Osteocyte (in vitro differentiated cells): ENCODE results near the gene IQSEC1. TPM values are rescaled to one million over a fixed set of nuclear protein-coding genes. Genes with fewer than 3 reads are reported as not detected.

Source experiments
- DNase-seq: peaks from one replicate; pipeline ENCODE4 v3.0.0; 2021; ENCODE audit warnings: mixed read lengths; ENCODE audit not compliant: unreplicated experiment; ENCODE audit errors: extremely low spot score
- H3K27ac Mint-ChIP-seq: one replicate; pipeline ENCODE4 v1.8.0; 2021; ENCODE audit warnings: mild to moderate bottlenecking, mixed read lengths; ENCODE audit not compliant: unreplicated experiment
- H3K27me3 Mint-ChIP-seq: one replicate; pipeline ENCODE4 v1.8.0; 2021; ENCODE audit warnings: mixed read lengths; ENCODE audit not compliant: unreplicated experiment
- H3K36me3 Mint-ChIP-seq: one replicate; pipeline ENCODE4 v1.8.0; 2021; ENCODE audit warnings: mixed read lengths; ENCODE audit not compliant: unreplicated experiment
- H3K4me1 Mint-ChIP-seq: one replicate; pipeline ENCODE4 v1.8.0; 2021; ENCODE audit warnings: mixed read lengths; ENCODE audit not compliant: unreplicated experiment
- H3K4me3 Mint-ChIP-seq: one replicate; pipeline ENCODE4 v1.8.0; 2021; ENCODE audit warnings: mild to moderate bottlenecking, moderate library complexity, mixed read lengths; ENCODE audit not compliant: unreplicated experiment
- H3K9me3 Mint-ChIP-seq: one replicate; pipeline ENCODE4 v1.8.0; 2021; ENCODE audit warnings: mixed read lengths; ENCODE audit not compliant: unreplicated experiment
- total RNA-seq: library from RNA; stranded (reverse); gene quantifications from 2 replicates; pipeline ENCODE4 v1.2.1, GENCODE V29; 2021
- TF ChIP-seq, protein P1 (sequence below): fragments of 200-600 bp; sonication (generic); IDR thresholded peaks from 2 replicates; pipeline ENCODE4 v1.5.0; 2021; ENCODE audit warnings: antibody characterized with exemption, mild to moderate bottlenecking, moderate library complexity

IQSEC1 gene
- total RNA-seq, 1 donor from 2014 or later = 37.9 TPM

DNA sequence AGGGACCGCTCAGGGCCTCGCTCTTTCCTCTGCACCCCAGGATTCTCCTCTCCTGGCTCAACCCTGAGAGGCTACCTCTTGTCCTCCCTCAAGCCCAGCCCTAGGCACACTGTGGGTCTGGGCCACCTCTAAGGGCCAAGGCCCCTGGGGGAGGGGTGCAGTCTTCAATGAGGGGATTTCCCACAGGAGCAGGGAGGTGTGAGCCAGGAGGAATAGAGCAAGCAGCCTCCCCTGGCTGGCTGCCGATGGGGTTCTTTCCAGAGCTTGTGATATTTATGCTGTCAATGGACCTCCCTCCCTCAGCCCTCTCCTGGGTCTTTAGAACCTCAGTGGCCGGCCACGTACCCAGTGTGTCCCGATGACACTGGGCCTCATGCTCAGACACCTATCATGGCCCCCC, 132.4 kb downstream of the IQSEC1 start:
- Mint-ChIP-seq H3K4me1 (peaks cover 13% of the 10 kb centered on the region), H3K9me3 (no peaks in the 10 kb centered on the region), H3K36me3 (peaks cover 3% of the 10 kb centered on the region), H3K27me3 (no peaks in the 10 kb centered on the region), H3K27ac (no peak overlapping the region), H3K4me3 (no peak overlapping the region)
- TF ChIP-seq, protein P1, sequence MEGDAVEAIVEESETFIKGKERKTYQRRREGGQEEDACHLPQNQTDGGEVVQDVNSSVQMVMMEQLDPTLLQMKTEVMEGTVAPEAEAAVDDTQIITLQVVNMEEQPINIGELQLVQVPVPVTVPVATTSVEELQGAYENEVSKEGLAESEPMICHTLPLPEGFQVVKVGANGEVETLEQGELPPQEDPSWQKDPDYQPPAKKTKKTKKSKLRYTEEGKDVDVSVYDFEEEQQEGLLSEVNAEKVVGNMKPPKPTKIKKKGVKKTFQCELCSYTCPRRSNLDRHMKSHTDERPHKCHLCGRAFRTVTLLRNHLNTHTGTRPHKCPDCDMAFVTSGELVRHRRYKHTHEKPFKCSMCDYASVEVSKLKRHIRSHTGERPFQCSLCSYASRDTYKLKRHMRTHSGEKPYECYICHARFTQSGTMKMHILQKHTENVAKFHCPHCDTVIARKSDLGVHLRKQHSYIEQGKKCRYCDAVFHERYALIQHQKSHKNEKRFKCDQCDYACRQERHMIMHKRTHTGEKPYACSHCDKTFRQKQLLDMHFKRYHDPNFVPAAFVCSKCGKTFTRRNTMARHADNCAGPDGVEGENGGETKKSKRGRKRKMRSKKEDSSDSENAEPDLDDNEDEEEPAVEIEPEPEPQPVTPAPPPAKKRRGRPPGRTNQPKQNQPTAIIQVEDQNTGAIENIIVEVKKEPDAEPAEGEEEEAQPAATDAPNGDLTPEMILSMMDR = no peak
- no peak for DNase-seq

DNA sequence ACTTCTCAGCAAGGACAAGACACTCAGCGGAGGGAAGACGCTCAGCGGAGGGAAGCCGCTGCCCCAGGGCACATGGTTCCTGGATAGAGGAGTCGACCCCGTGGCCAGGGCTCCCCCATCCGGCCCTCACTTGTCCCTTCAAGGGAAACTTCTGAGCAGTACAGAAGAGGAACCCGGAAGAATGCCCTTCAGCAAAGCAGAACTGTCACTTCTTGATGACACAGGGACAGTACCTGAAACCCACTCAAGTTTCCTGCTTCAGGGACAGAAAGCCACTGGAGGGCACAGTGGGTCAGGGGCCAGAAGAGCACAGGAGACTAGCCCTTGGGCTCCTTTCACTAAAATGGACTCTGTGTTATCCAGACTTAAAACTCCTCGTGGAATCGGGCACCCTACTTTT, 134.1 kb downstream of the IQSEC1 start:
- peaks cover 3% of the 10 kb centered on the region for H3K36me3 Mint-ChIP-seq
- no peak overlapping the region for H3K4me3 Mint-ChIP-seq
- H3K9me3 Mint-ChIP-seq = no peaks in the 10 kb centered on the region
- no peak for DNase-seq
- TF ChIP-seq, protein P1 = no peak
- no peaks in the 10 kb centered on the region for H3K27me3 Mint-ChIP-seq
- no peak overlapping the region for H3K27ac Mint-ChIP-seq
- peaks cover 5% of the 10 kb centered on the region for H3K4me1 Mint-ChIP-seq

DNA sequence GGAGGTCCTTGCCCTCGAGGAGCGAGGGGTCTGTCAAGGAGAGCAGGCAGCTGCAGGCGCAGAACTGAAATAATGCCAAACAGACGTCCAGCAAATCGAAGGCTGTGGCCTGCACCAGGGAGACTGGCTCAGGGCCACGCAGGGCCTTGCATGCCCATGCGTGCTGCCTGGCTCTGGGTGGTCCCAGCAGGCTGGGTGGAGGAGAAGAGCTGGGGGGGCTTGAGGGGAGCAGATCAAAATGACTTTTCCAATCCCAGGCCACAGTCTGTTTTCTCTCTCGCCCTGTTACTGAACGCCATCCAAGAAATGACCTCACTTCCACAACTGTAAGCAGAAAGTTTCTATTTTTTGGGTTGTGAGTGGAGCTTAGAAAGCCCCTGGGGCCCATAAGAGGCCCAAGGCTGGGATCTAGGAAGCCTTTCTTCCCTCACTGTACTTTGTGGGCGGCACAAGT, 134.9 kb downstream of the IQSEC1 start:
- Mint-ChIP-seq H3K36me3 (peaks cover 3% of the 10 kb centered on the region), H3K27me3 (no peaks in the 10 kb centered on the region), H3K27ac (no peak overlapping the region), H3K4me3 (no peak overlapping the region), H3K4me1 (peaks cover 3% of the 10 kb centered on the region), H3K9me3 (no peaks in the 10 kb centered on the region)
- DNase-seq = no peak
- TF ChIP-seq, protein P1 = no peak

DNA sequence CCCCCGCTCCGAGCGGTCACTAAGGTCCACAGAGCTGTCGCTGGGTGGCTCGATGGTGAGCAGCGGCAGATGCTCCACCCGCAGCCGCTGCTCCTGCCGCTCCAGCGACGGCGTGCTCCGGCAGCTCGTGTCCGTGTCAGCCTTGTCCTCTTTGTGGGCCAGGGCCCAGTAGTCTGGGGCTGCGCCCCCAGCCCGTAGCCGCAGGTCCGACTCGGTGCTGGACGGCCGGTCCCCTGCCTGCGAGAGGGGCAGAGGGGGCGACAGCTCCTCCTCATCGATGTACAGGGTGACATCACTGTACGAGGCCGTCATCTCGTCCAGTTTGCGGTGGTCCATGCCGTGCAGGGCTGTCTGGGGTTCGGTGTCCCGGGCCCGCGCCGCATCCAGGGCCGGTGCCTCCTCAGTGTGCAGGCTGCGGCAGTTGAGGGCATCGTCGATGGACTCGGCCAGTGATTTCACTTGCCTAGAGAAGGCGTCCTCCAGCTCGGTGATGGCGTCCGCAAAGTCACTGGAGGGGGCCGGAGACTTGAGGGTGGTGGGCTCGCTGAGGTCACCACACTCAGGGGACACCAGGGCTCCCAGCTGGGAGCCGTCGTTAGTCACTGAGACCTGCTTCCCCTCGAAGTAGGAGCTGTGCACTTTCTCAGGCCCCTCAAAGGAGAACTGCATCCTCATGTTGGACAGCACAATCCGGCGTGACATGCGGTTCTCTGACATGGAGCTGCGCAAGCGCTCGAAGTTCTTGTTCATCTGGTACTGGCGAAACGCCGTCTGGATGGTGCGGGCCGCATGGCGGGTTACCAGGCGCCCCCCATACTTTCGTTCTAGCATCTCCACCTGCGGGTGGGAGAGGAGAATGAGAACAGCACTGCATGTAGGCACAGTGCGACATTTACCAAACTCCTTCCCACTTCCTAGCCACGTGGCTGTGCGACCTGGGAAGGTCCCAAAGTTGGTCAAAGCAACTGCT, 137.1 kb downstream of the IQSEC1 start:
- peaks cover 3% of the 10 kb centered on the region for H3K4me1 Mint-ChIP-seq
- DNase-seq = no peak
- no peaks in the 10 kb centered on the region for H3K27me3 Mint-ChIP-seq
- no peak overlapping the region for H3K27ac Mint-ChIP-seq
- TF ChIP-seq, protein P1 = no peak
- H3K36me3 Mint-ChIP-seq = peaks cover 3% of the 10 kb centered on the region
- H3K9me3 Mint-ChIP-seq = no peaks in the 10 kb centered on the region
- H3K4me3 Mint-ChIP-seq = no peak overlapping the region
